Subcutaneous adipose tissue (tissue), 4 donors: ENCODE data around the gene KCNH8. TPM values are rescaled to one million over a fixed set of nuclear protein-coding genes. Genes with fewer than 3 reads are reported as not detected.

Experiments used
- total RNA-seq, 4 donors: library from RNA; depleted of rRNA; stranded (reverse); fragments of >200 nt; gene quantifications; one replicate each; pipeline ENCODE4 v1.1.0, GENCODE V29; 2016
- TF ChIP-seq, protein P1 (sequence below): fragments of 450-650 bp; IDR thresholded peaks from one replicate; pipeline ENCODE4 v1.5.1; 2016; ENCODE audit warnings: low read depth, mild to moderate bottlenecking, control low read depth, antibody characterized with exemption, moderate library complexity

KCNH8 gene
- total RNA-seq, 4 donors from 2014 or later = not detected

DNA sequence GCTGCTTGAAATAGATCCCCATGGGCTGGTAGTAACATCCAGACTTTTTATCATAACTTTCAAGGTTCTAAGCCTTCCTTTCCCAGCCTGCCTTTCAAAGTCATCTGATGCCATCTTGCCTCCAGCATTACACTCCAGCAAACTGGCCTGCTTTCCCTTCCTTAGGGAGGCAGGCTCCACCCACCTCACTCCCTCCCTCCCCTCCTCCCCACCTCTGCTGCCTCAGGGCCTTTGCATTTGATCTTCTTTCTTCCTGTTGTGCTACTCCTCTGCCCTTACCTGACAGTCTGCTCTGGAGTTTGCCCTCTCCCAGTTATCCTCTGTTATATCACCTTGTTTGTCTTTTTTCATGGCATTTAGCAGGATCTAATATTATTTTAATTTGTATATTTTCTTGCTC is 319.5 kb downstream of the KCNH8 start:
- TF ChIP-seq, protein P1, sequence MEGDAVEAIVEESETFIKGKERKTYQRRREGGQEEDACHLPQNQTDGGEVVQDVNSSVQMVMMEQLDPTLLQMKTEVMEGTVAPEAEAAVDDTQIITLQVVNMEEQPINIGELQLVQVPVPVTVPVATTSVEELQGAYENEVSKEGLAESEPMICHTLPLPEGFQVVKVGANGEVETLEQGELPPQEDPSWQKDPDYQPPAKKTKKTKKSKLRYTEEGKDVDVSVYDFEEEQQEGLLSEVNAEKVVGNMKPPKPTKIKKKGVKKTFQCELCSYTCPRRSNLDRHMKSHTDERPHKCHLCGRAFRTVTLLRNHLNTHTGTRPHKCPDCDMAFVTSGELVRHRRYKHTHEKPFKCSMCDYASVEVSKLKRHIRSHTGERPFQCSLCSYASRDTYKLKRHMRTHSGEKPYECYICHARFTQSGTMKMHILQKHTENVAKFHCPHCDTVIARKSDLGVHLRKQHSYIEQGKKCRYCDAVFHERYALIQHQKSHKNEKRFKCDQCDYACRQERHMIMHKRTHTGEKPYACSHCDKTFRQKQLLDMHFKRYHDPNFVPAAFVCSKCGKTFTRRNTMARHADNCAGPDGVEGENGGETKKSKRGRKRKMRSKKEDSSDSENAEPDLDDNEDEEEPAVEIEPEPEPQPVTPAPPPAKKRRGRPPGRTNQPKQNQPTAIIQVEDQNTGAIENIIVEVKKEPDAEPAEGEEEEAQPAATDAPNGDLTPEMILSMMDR = no peak

DNA sequence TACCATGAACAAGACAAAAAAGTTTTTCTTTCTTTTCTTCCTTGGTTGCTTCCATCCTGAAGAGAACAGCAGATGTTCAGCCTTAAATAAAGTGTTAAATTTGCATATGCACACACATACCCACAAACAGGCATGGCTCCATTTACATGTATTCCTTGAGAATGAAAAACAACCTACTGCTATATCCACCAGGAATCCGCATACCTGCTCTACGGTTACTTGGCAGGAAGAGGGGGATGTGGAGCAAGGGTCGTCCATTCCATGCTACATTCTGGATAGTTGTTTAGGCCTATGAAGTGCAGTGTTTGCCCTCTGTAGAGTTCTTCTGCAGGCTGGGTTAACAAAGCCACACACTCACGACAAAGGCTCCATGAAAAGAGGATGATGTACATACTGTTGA is 322.8 kb downstream of the KCNH8 start:
- TF ChIP-seq, protein P1 = no peak

DNA sequence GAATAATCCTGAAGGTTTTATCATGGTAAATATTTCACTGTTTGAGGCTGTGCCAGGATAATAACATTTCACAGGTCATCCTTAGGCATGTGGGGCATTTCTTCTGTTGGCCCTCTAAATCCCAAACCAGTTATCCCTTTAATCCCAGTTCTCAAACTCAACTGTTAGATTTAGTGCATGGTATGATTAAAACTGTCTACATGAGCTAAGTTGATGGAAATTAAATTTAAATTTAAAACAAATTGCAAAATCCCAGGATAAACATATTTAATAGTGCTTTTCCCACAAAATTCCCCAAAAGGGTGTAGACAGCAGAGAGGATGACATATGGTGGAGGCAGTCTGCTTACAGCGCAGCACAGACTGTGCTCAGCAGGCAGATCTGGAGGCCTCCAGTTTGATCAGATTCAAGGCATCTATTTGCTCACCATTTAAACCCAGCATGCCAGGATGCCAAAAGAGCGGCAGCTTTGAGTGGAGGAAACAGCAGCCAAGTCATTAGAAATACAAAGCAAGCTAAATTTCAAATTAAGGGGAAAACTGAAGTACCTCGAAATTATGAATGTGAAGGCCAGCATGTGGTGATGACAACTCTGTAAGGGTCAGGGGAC is 325.8 kb downstream of the KCNH8 start:
- TF ChIP-seq, protein P1 = no peak

DNA sequence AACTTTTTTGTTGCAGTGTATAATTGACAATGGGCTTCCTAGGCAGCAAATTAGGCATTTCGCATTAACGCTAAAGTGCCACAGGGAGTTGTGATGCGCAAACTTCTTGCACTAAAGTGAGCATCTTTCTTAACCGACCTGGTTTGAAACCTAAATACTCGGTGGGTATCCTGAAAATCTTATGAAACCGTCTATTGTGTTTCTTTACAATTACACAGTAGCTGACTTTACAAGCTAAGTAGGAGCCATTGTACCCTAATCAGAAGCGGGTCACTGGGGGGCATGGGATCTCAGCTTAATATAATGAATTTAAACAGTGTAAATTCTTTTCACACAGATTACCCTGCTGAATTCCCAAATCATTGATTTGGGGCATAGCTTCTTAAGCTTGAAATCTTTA is 328.0 kb downstream of the KCNH8 start:
- TF ChIP-seq, protein P1 = no peak

DNA sequence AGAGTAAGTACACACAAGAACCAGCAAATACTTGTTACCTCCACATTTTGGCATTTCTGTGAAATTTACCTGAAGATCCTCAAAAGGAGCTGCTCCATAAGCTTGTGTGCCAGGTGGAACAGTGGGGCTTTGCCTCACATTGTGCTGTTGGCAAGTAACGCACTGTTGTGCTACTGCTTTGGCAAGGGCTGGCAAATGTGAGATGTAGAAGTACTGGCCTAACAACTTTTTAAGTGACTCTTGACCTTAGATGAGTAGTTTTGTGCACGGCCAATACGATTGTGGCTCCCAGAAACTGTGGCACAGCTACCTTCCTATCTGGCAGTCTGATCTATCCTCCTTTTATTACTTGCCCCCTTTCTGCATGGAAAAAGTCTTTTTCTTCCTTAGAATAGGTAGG is 337.0 kb downstream of the KCNH8 start:
- TF ChIP-seq, protein P1 = no peak

DNA sequence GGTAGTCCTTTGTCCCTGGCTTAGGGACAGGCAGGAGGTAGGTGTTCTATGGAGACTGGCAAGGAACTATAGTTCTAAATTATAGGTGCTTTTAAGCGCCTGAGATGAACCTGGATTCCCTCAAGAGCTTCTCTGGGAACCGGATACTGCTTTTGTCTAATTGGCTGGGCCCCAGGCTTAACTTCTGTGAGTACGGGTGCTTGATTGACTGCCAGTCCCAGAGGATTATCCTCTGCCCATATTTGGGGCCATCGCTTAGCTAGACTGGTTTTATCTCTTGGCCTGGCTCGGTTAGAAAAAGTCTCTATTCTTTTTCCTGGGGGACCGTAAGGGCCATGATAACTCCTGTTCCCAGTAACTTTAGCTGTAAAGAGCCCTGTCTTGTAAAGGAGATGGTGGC is 339.1 kb downstream of the KCNH8 start:
- TF ChIP-seq, protein P1 = no peak

DNA sequence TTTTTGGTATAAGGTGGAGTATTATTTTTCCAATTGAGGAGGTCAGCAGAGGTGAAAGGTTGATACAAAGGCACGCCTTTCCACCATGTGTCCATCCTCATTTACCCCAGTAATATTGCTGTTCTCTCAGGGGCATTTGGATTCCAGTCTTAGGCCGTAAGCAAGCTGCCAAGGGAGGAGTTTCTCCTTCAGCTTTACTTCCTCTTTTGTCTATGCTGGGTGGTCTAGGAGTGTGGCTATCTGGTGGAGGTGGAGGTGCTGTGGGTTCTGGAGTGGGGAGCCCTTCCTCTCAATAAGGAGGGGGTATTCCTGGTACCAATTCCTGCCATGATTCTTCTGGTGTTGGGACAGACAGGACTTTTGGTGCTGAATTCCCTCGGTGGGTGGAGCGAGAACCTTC is 340.6 kb downstream of the KCNH8 start:
- TF ChIP-seq, protein P1 = no peak
